Trophoblast cell (in vitro differentiated cells and primary cell): Measurements from ENCODE around the gene FAM219B.

Experiments
- DNase-seq, 2 donors: peaks; one replicate each; pipeline ENCODE4 v3.0.0-alpha.2; 2016
- H2AFZ ChIP-seq: 2 replicates; pipeline ENCODE4 v1.6.1; 2013; ENCODE audit warnings: low read length, moderate library complexity, mild to moderate bottlenecking; ENCODE audit not compliant: insufficient read depth, poor library complexity
- H2AK5ac ChIP-seq: 2 replicates; pipeline ENCODE4 v1.6.1; 2013; ENCODE audit warnings: mild to moderate bottlenecking, low read length
- H2BK120ac ChIP-seq: 2 replicates; pipeline ENCODE4 v1.6.1; 2013; ENCODE audit warnings: low read length, mild to moderate bottlenecking, moderate library complexity; ENCODE audit not compliant: insufficient read depth, poor library complexity
- H2BK12ac ChIP-seq: 2 replicates; pipeline ENCODE4 v1.6.1; 2013; ENCODE audit warnings: mild to moderate bottlenecking, low read length, moderate library complexity
- H2BK5ac ChIP-seq: 2 replicates; pipeline ENCODE4 v1.6.1; 2013; ENCODE audit warnings: low read length, low read depth, moderate library complexity, mild to moderate bottlenecking; ENCODE audit not compliant: poor library complexity
- H3K14ac ChIP-seq: 2 replicates; pipeline ENCODE4 v1.6.1; 2013; ENCODE audit warnings: mild to moderate bottlenecking, low read length
- H3K18ac ChIP-seq: 2 replicates; pipeline ENCODE4 v1.6.1; 2013; ENCODE audit warnings: mild to moderate bottlenecking, low read length
- H3K23ac ChIP-seq: 2 replicates; pipeline ENCODE4 v1.6.1; 2013; ENCODE audit warnings: low read length
- H3K27ac ChIP-seq: 2 replicates; pipeline ENCODE4 v1.5.1; 2013; ENCODE audit warnings: low read depth, mild to moderate bottlenecking, inconsistent platforms, low read length, moderate library complexity
- H3K27me3 ChIP-seq: 2 replicates; pipeline ENCODE4 v1.6.1; 2013; ENCODE audit warnings: inconsistent platforms, mild to moderate bottlenecking, low read length, moderate library complexity; ENCODE audit not compliant: insufficient read depth
- H3K36me3 ChIP-seq, 2 experiments: 1 replicate in 1 of 2; 2 replicates in 1 of 2; pipeline ENCODE4 v1.6.1; 2013; ENCODE audit warnings: low read length in 2 of 2, mild to moderate bottlenecking in 2 of 2, moderate library complexity in 1 of 2; ENCODE audit not compliant: insufficient read depth in 2 of 2, control insufficient read depth in 1 of 2
- H3K4ac ChIP-seq: 2 replicates; pipeline ENCODE4 v1.6.1; 2013; ENCODE audit warnings: low read depth, mild to moderate bottlenecking, low read length, moderate library complexity
- H3K4me1 ChIP-seq, 2 experiments: 1 replicate in 1 of 2; 2 replicates in 1 of 2; pipeline ENCODE4 v1.6.1; 2013; ENCODE audit warnings: low read length in 2 of 2, mild to moderate bottlenecking in 2 of 2, moderate library complexity in 1 of 2; ENCODE audit not compliant: insufficient read depth in 2 of 2, control insufficient read depth in 1 of 2
- H3K4me2 ChIP-seq: 2 replicates; pipeline ENCODE4 v1.6.1; 2013; ENCODE audit warnings: inconsistent platforms, mild to moderate bottlenecking, low read length, moderate library complexity
- H3K4me3 ChIP-seq: 2 replicates; pipeline ENCODE4 v1.5.1; 2013; ENCODE audit warnings: mild to moderate bottlenecking, low read depth, low read length, inconsistent platforms
- H3K79me1 ChIP-seq: one replicate; pipeline ENCODE4 v1.6.1; 2013; ENCODE audit warnings: low read length
- H3K79me2 ChIP-seq: 2 replicates; pipeline ENCODE4 v1.6.1; 2013; ENCODE audit warnings: low read length, mild to moderate bottlenecking; ENCODE audit not compliant: control insufficient read depth, insufficient read depth, poor library complexity
- H3K9ac ChIP-seq: 2 replicates; pipeline ENCODE4 v1.6.1; 2013; ENCODE audit warnings: mild to moderate bottlenecking, low read length
- H3K9me3 ChIP-seq: 2 replicates; pipeline ENCODE4 v1.6.1; 2013; ENCODE audit warnings: low read depth, mild to moderate bottlenecking, control low read depth, inconsistent platforms, low read length; ENCODE audit not compliant: insufficient read depth
- H4K12ac ChIP-seq: 2 replicates; pipeline ENCODE4 v1.6.1; 2013; ENCODE audit warnings: low read depth, mild to moderate bottlenecking, low read length, moderate library complexity
- H4K8ac ChIP-seq: 2 replicates; pipeline ENCODE4 v1.6.1; 2013; ENCODE audit warnings: low read depth, mild to moderate bottlenecking, low read length, moderate library complexity
- H4K91ac ChIP-seq: one replicate; pipeline ENCODE4 v1.6.1; 2013; ENCODE audit warnings: low read depth, mild to moderate bottlenecking, low read length, moderate library complexity
- WGBS: extraction: QIAGEN DNeasy Blood & Tissue Kit; methylation state at CpG from one replicate; pipeline ENCODE4 v1.1.7; 2013; ENCODE audit warnings: missing lambda C conversion rate; ENCODE audit not compliant: insufficient read length, insufficient coverage; ENCODE audit errors: extremely low coverage; 5-methylcytosine and 5-hydroxymethylcytosine counted together

The FAM219B gene

GRCh38 chr15:74951006-74951405 lies 44.4 kb upstream of the FAM219B start:
- H3K14ac ChIP-seq: no peak overlapping the region
- H4K91ac ChIP-seq: no peak overlapping the region
- H3K27ac ChIP-seq: no peak overlapping the region
- H3K79me2 ChIP-seq: no peaks in the 10 kb centered on the region
- no peaks in the 10 kb centered on the region for H3K36me3 ChIP-seq
- H2BK5ac ChIP-seq: no peak overlapping the region
- H3K27me3 ChIP-seq: peaks cover 9% of the 10 kb centered on the region
- no peak for DNase-seq
- H3K4me1 ChIP-seq: peaks cover under 1 to 1% of the 10 kb centered on the region in 2 experiments
- H2BK120ac ChIP-seq: no peak overlapping the region
- no peak overlapping the region for H3K4me2 ChIP-seq
- H4K8ac ChIP-seq: no peak overlapping the region
- H3K79me1 ChIP-seq: no peaks in the 10 kb centered on the region
- H2BK12ac ChIP-seq: no peak overlapping the region
- H3K18ac ChIP-seq: no peak overlapping the region
- no peak overlapping the region for H3K4me3 ChIP-seq
- H4K12ac ChIP-seq: no peak overlapping the region
- H3K4ac ChIP-seq: no peak overlapping the region
- no CpG with 5 or more reads among the region's 3 CpGs for WGBS
- H3K9me3 ChIP-seq: no peaks in the 10 kb centered on the region
- H2AFZ ChIP-seq: no peak overlapping the region
- H2AK5ac ChIP-seq: no peak overlapping the region
- H3K9ac ChIP-seq: no peak overlapping the region
- H3K23ac ChIP-seq: no peak overlapping the region

GRCh38 chr15:74950078-74950908 lies 43.6 kb upstream of the FAM219B start:
- DNase-seq: peak; percentile 66 to 96
- H3K27ac ChIP-seq: no peak overlapping the region
- no peaks in the 10 kb centered on the region for H3K4me1 ChIP-seq
- H3K27me3 ChIP-seq: peaks cover 3% of the 10 kb centered on the region
- H3K9ac ChIP-seq: no peak overlapping the region
- no peak overlapping the region for H2BK5ac ChIP-seq
- H3K79me1 ChIP-seq: no peaks in the 10 kb centered on the region
- no peak overlapping the region for H2BK12ac ChIP-seq
- no peak overlapping the region for H2BK120ac ChIP-seq
- no peaks in the 10 kb centered on the region for H3K36me3 ChIP-seq
- H3K4me3 ChIP-seq: no peak overlapping the region
- no peak overlapping the region for H3K18ac ChIP-seq
- no peak overlapping the region for H4K12ac ChIP-seq
- no peak overlapping the region for H4K8ac ChIP-seq
- H3K14ac ChIP-seq: no peak overlapping the region
- H3K79me2 ChIP-seq: no peaks in the 10 kb centered on the region
- no peak overlapping the region for H3K23ac ChIP-seq
- WGBS: no CpG with 5 or more reads among the region's 7 CpGs
- no peak overlapping the region for H3K4ac ChIP-seq
- no peak overlapping the region for H2AFZ ChIP-seq
- no peak overlapping the region for H2AK5ac ChIP-seq
- H4K91ac ChIP-seq: no peak overlapping the region
- no peaks in the 10 kb centered on the region for H3K9me3 ChIP-seq
- H3K4me2 ChIP-seq: no peak overlapping the region

GRCh38 chr15:74937590-74938371 lies 31.1 kb upstream of the FAM219B start, which contains the start of gene COX5A:
Gene COX5A (minus strand): TSS chr15:74938073. CDS start chr15:74938014, 59 bp downstream.
- peak within 1 kb of the TSS; percentile 91 for H2BK120ac ChIP-seq
- no peaks in the 10 kb centered on the region for H3K27me3 ChIP-seq
- H3K36me3 ChIP-seq: peaks cover 1 to 2% of the 10 kb centered on the region in 2 experiments
- H4K12ac ChIP-seq: peak within 1 kb of the TSS; percentile 96
- H3K4me2 ChIP-seq: peak within 1 kb of the TSS; percentile 85
- peak within 1 kb of the TSS; percentile 96 for H4K8ac ChIP-seq
- H3K4me1 ChIP-seq: no peaks in the 10 kb centered on the region
- no peak within 1 kb of the TSS for H2AK5ac ChIP-seq
- peak within 1 kb of the TSS; percentile 96 for H3K9ac ChIP-seq
- no peaks in the 10 kb centered on the region for H3K9me3 ChIP-seq
- H2AFZ ChIP-seq: peak within 1 kb of the TSS; percentile 98
- peak within 1 kb of the TSS; percentile 85 for H3K4ac ChIP-seq
- H4K91ac ChIP-seq: peak within 1 kb of the TSS; percentile 96
- H3K18ac ChIP-seq: peak within 1 kb of the TSS; percentile 96
- peak; percentile 99 for DNase-seq
- H3K14ac ChIP-seq: peak within 1 kb of the TSS; percentile 98
- H3K23ac ChIP-seq: no peak within 1 kb of the TSS
- H3K79me1 ChIP-seq: peaks cover 11% of the 10 kb centered on the region
- H2BK5ac ChIP-seq: peak within 1 kb of the TSS; percentile 84
- peak within 1 kb of the TSS; percentile 47 for H2BK12ac ChIP-seq
- peaks cover 12% of the 10 kb centered on the region for H3K79me2 ChIP-seq
- H3K4me3 ChIP-seq: peak within 1 kb of the TSS; percentile 91
- H3K27ac ChIP-seq: peak within 1 kb of the TSS; percentile 95
- no CpG with 5 or more reads among the region's 85 CpGs for WGBS

- H3K27me3 ChIP-seq: no peaks in the 10 kb centered on the region
- H3K4me1 ChIP-seq: no peaks in the 10 kb centered on the region
- peak overlapping the region; percentile 85 for H3K4ac ChIP-seq
- peaks cover 12% of the 10 kb centered on the region for H3K79me2 ChIP-seq
- H2AK5ac ChIP-seq: no peak overlapping the region
- no peak overlapping the region for H3K23ac ChIP-seq
- peak overlapping the region; percentile 96 for H4K8ac ChIP-seq
- peaks cover 1 to 2% of the 10 kb centered on the region in 2 experiments for H3K36me3 ChIP-seq
- peak overlapping the region; percentile 96 for H3K9ac ChIP-seq
- H3K79me1 ChIP-seq: peaks cover 11% of the 10 kb centered on the region
- H2BK12ac ChIP-seq: no peak overlapping the region
- no CpG with 5 or more reads among the region's 18 CpGs for WGBS
- H4K91ac ChIP-seq: peak overlapping the region; percentile 96
- peak overlapping the region; percentile 98 for H3K14ac ChIP-seq
- H2BK120ac ChIP-seq: peak overlapping the region; percentile 91
- H3K4me3 ChIP-seq: peak overlapping the region; percentile 91
- peak overlapping the region; percentile 5 for H4K12ac ChIP-seq
- peak overlapping the region; percentile 95 for H3K27ac ChIP-seq
- H3K9me3 ChIP-seq: no peaks in the 10 kb centered on the region
- H2BK5ac ChIP-seq: peak overlapping the region; percentile 84
- H3K18ac ChIP-seq: peak overlapping the region; percentile 96
- H2AFZ ChIP-seq: peak overlapping the region; percentile 98
- no peak for DNase-seq
- H3K4me2 ChIP-seq: peak overlapping the region; percentile 85
Observed at GRCh38 chr15:74937272-74937589, 30.6 kb upstream of the FAM219B start.
